GM19372 (cell line): ENCODE results near the gene STK25.
A peak's percentile ranks its signal among the peaks of the same experiment; 100 is the strongest.

Experiments used
- ATAC-seq: cut with Tn5 transposase; IDR thresholded peaks from one replicate; pipeline ENCODE4 v1.9.1; 2021; ENCODE audit warnings: mild to moderate bottlenecking, low read depth, moderate library complexity; ENCODE audit not compliant: unreplicated experiment

The STK25 gene

GRCh38 chr2:241508240-241509154 is at the start of gene STK25:
STK25 (minus strand) TSS chr2:241508584; CDS start chr2:241508035, 549 bp downstream.
- peak; percentile 93 for ATAC-seq

- ATAC-seq = no peak
These were observed 48.4 kb upstream of the STK25 start for GRCh38 chr2:241556746-241557145.

DNA sequence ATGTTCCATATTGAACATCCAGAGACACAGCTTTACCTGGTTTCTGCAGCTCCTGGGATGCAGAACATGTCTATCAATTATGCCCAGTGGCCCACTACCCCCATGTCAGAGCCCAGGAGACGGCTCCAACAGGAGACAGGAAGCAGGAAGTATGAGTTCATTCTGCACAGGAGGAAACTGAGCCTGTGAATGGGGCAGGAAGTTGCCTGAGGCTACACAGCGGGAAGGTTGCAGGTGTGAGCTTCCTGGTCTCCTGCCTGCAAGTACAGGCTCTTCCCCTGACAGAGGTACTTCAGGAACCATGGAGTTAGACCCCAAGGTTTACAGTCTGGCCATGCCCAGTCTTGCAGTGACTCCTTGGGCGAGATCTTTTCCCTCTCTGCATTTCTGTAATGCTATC is 47.3 kb upstream of the STK25 start:
- ATAC-seq = no peak

DNA sequence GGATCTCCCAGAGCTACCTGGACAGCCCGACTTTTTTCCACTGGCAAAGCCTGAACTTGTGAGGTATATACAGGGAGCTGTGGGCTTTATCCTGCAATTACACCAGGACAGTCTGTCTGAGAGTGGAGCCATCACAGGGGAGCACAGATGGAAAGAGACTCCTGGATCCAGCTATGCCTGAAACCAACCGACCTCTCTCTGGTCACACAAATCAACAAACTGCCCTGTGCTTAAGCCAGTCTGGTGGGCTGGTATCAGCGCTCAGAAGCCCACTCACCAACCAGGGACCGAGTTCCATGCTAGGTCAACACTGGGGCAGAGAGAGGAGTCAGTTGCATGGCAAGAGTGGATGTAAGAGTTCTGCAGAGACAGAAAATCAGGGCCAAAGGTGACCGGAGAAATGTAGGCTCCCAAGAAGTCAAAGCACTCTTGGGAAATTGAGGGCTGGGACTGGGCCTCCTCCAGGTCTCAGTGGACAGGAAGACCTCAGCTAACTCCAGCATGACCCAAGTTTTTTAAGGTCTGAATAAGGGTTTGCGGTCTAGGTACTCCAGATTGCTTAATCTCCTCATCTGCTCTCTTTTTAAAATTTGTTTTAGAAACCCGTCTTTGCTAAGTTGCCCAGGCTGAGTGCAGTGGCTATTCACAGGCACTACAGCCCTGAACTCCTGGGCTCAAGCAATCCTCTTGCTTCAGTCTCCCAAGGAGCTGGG is 46.4 kb upstream of the STK25 start:
- no peak for ATAC-seq

GRCh38 chr2:241553981-241554380 is 45.6 kb upstream of the STK25 start:
- no peak for ATAC-seq

DNA sequence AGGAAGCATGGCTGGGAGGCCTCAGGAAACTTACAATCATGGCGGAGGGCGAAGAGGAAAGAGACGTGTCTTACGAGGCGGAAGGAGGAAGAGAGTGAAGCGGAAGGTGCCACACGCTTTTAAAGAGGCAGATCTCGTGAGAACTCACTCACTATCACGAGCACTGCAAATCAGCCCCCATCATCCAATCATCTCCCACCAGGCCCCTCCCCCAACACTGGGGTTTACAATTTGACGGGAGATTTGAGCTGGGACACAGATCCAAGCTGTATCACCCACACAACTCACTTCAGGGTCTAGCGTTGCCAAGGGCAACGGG is 45.1 kb upstream of the STK25 start:
- no peak for ATAC-seq

DNA sequence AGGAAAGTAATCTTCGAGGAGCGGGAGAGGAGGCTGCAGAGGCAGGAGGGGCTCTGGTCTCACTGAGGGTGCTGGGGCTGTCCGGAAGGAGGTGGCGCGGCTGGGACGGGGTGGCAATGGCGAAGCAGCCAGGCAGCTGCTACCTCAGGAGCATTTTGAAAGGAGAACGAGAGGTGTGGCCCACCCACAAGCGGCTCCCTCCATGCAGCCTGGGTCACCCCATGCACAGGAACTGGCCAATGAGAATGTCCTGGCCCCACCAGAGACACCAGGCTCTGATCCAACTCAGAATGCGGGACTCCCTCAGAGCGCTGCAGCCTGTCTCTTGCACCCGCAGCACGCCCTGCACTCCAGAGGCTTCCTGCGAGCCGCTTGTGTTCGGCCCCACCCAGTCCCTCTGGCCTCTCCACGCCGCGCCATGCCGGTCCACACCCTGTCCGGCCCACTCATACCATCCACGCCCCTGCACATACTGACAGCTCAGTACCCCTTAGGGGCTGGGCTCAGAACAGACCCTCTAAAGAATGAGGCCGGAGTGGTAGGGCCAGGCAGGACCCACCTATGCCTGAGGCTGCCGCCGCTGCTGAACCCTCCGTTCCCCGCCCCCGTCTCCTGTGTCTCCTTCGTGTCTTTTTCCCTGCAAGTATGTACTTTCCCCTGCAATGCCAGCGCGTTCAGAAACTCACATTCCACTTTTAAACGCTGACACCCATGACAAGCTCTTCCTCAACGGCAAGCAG is 43.8 kb upstream of the STK25 start:
- no peak for ATAC-seq

GRCh38 chr2:241551599-241551997 is 43.2 kb upstream of the STK25 start:
- ATAC-seq = no peak

DNA sequence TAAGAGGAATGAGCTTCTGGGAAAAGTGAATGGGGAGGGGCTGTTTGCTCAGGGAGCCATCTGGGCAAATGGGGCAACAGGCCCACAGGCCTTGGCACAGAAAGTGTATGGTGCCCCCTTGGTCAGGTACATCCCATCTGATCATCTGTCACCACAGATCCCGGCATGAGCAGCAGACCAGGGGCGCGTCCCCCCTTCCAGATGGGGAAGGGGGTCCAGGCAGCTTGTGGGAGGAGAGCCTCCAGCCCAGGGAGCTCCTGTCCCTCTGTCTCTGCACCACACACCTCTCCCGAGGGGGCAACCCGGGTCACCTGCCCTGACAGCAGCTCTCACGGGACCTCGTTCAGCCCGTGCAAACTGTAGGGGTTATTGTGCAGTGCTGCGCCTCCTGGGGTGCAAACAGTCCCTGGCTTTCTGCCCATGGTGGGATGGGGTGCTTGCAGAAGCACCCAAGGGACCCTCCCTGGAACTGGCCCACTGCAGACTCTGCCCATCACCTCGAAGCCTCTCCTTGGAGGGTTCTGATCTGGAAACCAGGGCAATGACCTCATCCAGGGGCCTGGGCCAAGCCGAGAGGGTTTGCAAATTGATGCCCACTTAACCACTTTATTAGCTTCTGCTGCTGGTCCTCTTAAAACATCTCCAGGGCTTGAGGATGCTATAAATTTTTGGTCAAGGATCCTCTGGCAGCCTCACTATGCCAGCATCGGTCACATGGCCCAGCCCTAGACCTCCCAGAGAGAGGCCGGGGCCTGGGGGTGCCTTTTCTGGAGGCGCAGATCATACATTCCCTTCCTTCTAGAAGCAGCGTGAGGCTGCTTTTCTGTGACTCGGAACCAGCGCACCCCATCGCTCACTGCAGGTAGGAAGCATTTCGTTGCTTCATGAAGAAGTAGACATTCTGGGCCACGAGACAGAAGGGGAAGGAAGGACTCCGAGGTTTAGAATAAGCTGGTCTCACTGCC is 42.5 kb upstream of the STK25 start:
- ATAC-seq = no peak

GRCh38 chr2:241548451-241548835 is 40.1 kb upstream of the STK25 start:
- ATAC-seq = no peak

DNA sequence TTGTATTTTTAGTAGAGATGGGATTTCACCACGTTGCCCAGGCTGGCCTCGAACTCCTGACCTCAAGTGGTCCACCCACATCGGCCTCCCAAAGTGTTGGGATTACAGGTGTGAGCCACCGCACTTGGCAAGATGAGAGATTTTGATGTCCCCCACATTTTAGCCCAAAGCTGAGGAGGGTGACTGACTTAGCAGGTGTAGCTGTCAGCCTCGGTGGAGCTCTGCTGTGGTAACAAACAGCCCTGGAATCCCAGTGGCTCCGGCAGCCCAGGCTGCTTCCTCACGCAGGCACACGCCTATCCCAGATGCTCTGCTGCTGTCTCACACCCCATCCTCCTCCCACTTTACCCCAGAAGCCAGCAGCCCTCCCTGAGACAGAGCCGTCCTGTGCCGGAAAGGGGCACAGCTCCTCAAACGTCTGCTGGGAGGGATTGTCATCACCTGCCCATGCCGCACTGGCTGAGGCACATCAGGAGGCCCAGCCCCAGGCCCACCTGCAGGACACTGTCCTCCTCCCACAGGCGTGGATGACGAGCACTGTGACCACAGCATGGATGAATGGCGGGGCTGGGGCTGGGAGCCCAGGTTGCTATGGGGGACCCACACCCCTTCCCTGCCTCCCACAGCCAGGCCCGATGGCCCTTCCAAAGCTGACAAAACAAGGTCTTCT is 39.5 kb upstream of the STK25 start:
- ATAC-seq = no peak

- no peak for ATAC-seq
These were observed 38.6 kb upstream of the STK25 start for GRCh38 chr2:241546771-241547498.

GRCh38 chr2:241545523-241546473 is 37.4 kb upstream of the STK25 start:
- ATAC-seq = no peak

DNA sequence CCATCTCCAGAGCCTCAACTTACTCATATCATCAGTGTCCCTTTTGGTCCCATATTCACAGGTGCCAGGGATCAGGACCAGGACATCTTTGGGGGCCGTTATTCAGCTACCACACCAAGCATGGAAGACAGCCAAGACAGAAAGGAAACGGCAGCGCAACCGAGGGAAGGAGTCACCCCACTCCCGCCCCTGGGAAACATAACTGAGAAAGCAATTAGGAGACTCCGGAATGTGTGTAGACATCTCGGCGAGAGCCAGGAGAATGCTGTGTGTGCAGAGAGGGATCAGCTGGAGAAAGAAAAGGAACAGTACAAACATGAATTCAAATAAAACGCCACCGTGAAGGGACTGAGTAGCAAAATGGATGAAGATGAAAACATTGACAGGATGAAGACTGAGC is 36.7 kb upstream of the STK25 start:
- ATAC-seq = no peak

GRCh38 chr2:241542278-241542605 is 33.9 kb upstream of the STK25 start:
- no peak for ATAC-seq

DNA sequence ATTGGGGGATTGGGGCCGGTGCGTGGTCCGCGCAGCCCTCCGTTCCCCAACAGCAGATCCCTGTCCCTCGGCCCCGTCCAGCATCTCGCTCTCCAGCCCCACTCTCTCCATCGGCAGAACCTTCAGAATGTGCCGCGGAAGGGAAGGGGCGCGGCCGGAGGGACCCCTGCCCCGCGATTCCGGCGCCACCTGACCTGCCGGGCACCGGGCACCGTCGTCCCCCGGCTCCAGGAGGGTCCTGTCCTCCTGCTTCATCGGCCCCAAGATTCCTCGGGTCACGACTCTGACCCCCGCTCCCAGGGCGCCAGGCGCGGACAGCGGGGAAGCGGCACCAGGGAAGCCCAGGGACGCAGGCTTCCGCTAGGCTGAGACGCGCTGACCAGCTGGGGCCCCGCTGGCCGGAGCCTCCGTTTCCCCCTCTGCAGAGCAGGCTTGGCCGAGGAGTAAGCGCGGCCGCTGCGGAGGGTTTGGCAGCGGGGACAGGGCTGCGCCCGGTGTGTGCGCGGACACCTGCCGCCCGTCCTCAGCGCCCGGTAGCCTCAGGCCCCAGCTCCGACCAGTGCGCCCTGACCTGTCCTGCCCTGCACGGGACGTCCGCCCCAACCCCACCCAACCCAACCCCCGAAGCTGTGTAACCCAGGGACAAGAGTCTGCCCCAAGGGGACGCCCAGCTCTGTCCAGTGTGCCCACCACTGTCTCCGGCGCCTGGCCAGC is 33.3 kb upstream of the STK25 start:
- no peak for ATAC-seq

- ATAC-seq = no peak
These were observed 32.6 kb upstream of the STK25 start for GRCh38 chr2:241540771-241541561.
